DOHH2 (cell line): ENCODE data around the gene INTS14.

ENCODE experiments used
- H3F3A ChIP-seq: fragments of 200-600 bp; sonication (generic), shearing (Covaris generic); 2 replicates; pipeline ENCODE4 v1.6.0; 2016; ENCODE audit warnings: antibody characterized with exemption, mild to moderate bottlenecking; ENCODE audit not compliant: control insufficient read depth, insufficient read depth
- H3K27ac ChIP-seq: fragments of 200-600 bp; sonication (generic); 2 replicates; pipeline ENCODE4 v1.5.1; 2014; ENCODE audit warnings: low read depth, mild to moderate bottlenecking, low read length, moderate library complexity
- H3K27me3 ChIP-seq: fragments of 200-600 bp; sonication (generic); 2 replicates; pipeline ENCODE4 v1.6.1; 2014; ENCODE audit warnings: mild to moderate bottlenecking, low read length, mixed read lengths; ENCODE audit not compliant: control insufficient read depth
- H3K36me3 ChIP-seq: fragments of 200-600 bp; sonication (generic); 2 replicates; pipeline ENCODE4 v1.6.1; 2014; ENCODE audit warnings: mild to moderate bottlenecking, low read length, moderate library complexity, mixed read lengths; ENCODE audit not compliant: control insufficient read depth
- H3K4me1 ChIP-seq: fragments of 200-600 bp; sonication (generic); 2 replicates; pipeline ENCODE4 v1.6.1; 2014; ENCODE audit warnings: mild to moderate bottlenecking, low read length, mixed read lengths; ENCODE audit not compliant: control insufficient read depth
- H3K4me2 ChIP-seq: fragments of 200-600 bp; sonication (generic); 2 replicates; pipeline ENCODE4 v1.6.0; 2014; ENCODE audit warnings: mild to moderate bottlenecking, low read length, moderate library complexity
- H3K4me3 ChIP-seq: fragments of 200-600 bp; sonication (generic); 2 replicates; pipeline ENCODE4 v1.5.1; 2014; ENCODE audit warnings: mild to moderate bottlenecking, low read length, mixed read lengths
- H3K79me2 ChIP-seq: fragments of 200-600 bp; sonication (generic); 2 replicates; pipeline ENCODE4 v1.6.1; 2014; ENCODE audit warnings: mild to moderate bottlenecking, low read length, mixed read lengths; ENCODE audit not compliant: control insufficient read depth
- H3K9me2 ChIP-seq: fragments of 200-600 bp; sonication (generic); replicated peaks from 2 replicates; pipeline ENCODE4 v1.6.1; 2014; ENCODE audit warnings: mild to moderate bottlenecking, low read length, mixed read lengths; ENCODE audit not compliant: control insufficient read depth
- H3K9me3 ChIP-seq: fragments of 200-600 bp; sonication (generic); 2 replicates; pipeline ENCODE4 v1.6.1; 2014; ENCODE audit warnings: antibody characterized with exemption, low read length, mixed read lengths; ENCODE audit not compliant: control insufficient read depth, insufficient read depth
- H4K20me1 ChIP-seq: fragments of 200-600 bp; sonication (generic); 2 replicates; pipeline ENCODE4 v1.6.0; 2014; ENCODE audit warnings: low read depth, mild to moderate bottlenecking, antibody characterized with exemption, low read length, moderate library complexity; ENCODE audit not compliant: control insufficient read depth, insufficient read depth
- CTCF ChIP-seq: fragments of 200-600 bp; sonication (generic); IDR thresholded peaks from one replicate; pipeline ENCODE4 v1.5.1; 2014; ENCODE audit warnings: antibody characterized with exemption, mild to moderate bottlenecking, low read depth, low read length; ENCODE audit not compliant: poor library complexity, severe bottlenecking
- EZH2phosphoT487 ChIP-seq: fragments of 200-600 bp; sonication (generic); IDR thresholded peaks from 2 replicates; pipeline ENCODE4 v1.6.1; 2017; ENCODE audit warnings: borderline replicate concordance, mild to moderate bottlenecking, antibody characterized with exemption, low read length, moderate library complexity, mixed read lengths

The INTS14 gene

GRCh38 chr15:65626856-65627255 lies 15.9 kb upstream of the INTS14 start:
- Histone ChIP-seq H3K4me1 (peaks cover 9% of the 10 kb centered on the region), H3K27ac (no peak overlapping the region), H3K9me3 (no peaks in the 10 kb centered on the region), H3K9me2 (no peaks in the 10 kb centered on the region), H3K27me3 (no peaks in the 10 kb centered on the region), H3K4me3 (no peak overlapping the region), H3K36me3 (no peaks in the 10 kb centered on the region), H3F3A (no peaks in the 10 kb centered on the region), H3K79me2 (no peaks in the 10 kb centered on the region), H3K4me2 (no peak overlapping the region), H4K20me1 (no peaks in the 10 kb centered on the region)
- TF ChIP-seq EZH2phosphoT487 (no peak), CTCF (no peak)

GRCh38 chr15:65623103-65623502 lies 12.2 kb upstream of the INTS14 start:
- no peak overlapping the region for H3K4me2 ChIP-seq
- no peaks in the 10 kb centered on the region for H3K36me3 ChIP-seq
- no peaks in the 10 kb centered on the region for H3K27me3 ChIP-seq
- no peaks in the 10 kb centered on the region for H3K79me2 ChIP-seq
- H3K9me2 ChIP-seq = no peaks in the 10 kb centered on the region
- H4K20me1 ChIP-seq = no peaks in the 10 kb centered on the region
- H3K27ac ChIP-seq = no peak overlapping the region
- H3K4me1 ChIP-seq = no peaks in the 10 kb centered on the region
- H3K4me3 ChIP-seq = no peak overlapping the region
- no peaks in the 10 kb centered on the region for H3F3A ChIP-seq
- H3K9me3 ChIP-seq = no peaks in the 10 kb centered on the region
- TF ChIP-seq EZH2phosphoT487 (no peak), CTCF (no peak)

- no peaks in the 10 kb centered on the region for H3K36me3 ChIP-seq
- H3F3A ChIP-seq = no peaks in the 10 kb centered on the region
- H3K4me3 ChIP-seq = no peak within 1 kb of the TSS
- no peaks in the 10 kb centered on the region for H4K20me1 ChIP-seq
- no peak within 1 kb of the TSS for H3K4me2 ChIP-seq
- TF ChIP-seq EZH2phosphoT487 (no peak), CTCF (no peak)
- no peaks in the 10 kb centered on the region for H3K79me2 ChIP-seq
- H3K27me3 ChIP-seq = no peaks in the 10 kb centered on the region
- H3K9me3 ChIP-seq = no peaks in the 10 kb centered on the region
- H3K4me1 ChIP-seq = no peaks in the 10 kb centered on the region
- no peak within 1 kb of the TSS for H3K27ac ChIP-seq
- no peaks in the 10 kb centered on the region for H3K9me2 ChIP-seq
Observed at GRCh38 chr15:65621638-65622037, 10.7 kb upstream of the INTS14 start, which contains the start of gene SLC24A1. SLC24A1 (plus strand) TSS chr15:65621938; CDS start chr15:65624081, 2,143 bp downstream.
